HG03575 (cell line): ENCODE data around the gene WNT7B.

ENCODE experiments used
- ATAC-seq: cut with Tn5 transposase; IDR thresholded peaks from one replicate; pipeline ENCODE4 v1.9.1; 2021; ENCODE audit not compliant: unreplicated experiment, insufficient number of reproducible peaks, low FRiP score; ENCODE audit errors: extremely low read depth

WNT7B gene

GRCh38 chr22:45976254-45977002 is 534 bp downstream of the WNT7B start:
- no peak for ATAC-seq

- no peak for ATAC-seq
Measured at GRCh38 chr22:45975164-45976161, 1.5 kb downstream of the WNT7B start.

GRCh38 chr22:45974498-45974897 is 2.5 kb downstream of the WNT7B start:
- no peak for ATAC-seq

GRCh38 chr22:45972889-45973253 is 4.1 kb downstream of the WNT7B start:
- ATAC-seq = no peak

GRCh38 chr22:45972091-45972888 is 4.7 kb downstream of the WNT7B start:
- ATAC-seq = no peak

GRCh38 chr22:45971408-45972028 is 5.4 kb downstream of the WNT7B start:
- no peak for ATAC-seq

- ATAC-seq = no peak
Measured at GRCh38 chr22:45970705-45971407, 6.1 kb downstream of the WNT7B start.

- ATAC-seq = no peak
Measured at GRCh38 chr22:45969801-45970470, 7.0 kb downstream of the WNT7B start.

GRCh38 chr22:45969414-45969799 is 7.6 kb downstream of the WNT7B start:
- no peak for ATAC-seq

- ATAC-seq = no peak
Measured at GRCh38 chr22:45968751-45969413, 8.1 kb downstream of the WNT7B start.

GRCh38 chr22:45968003-45968650 is 8.8 kb downstream of the WNT7B start:
- ATAC-seq = no peak

GRCh38 chr22:45966895-45967365 is 10.0 kb downstream of the WNT7B start:
- ATAC-seq = no peak

GRCh38 chr22:45966320-45966894 is 10.6 kb downstream of the WNT7B start:
- ATAC-seq = no peak

- ATAC-seq = no peak
Measured at GRCh38 chr22:45965563-45965962, 11.4 kb downstream of the WNT7B start.

GRCh38 chr22:45964926-45965527 is 11.9 kb downstream of the WNT7B start:
- no peak for ATAC-seq

- no peak for ATAC-seq
Measured at GRCh38 chr22:45964372-45964771, 12.6 kb downstream of the WNT7B start.
